ENCODE measurements around the gene FAM76B. TPM values are rescaled to one million over a fixed set of nuclear protein-coding genes. Genes with fewer than 3 reads are reported as not detected.

Gene FAM76B
- total and polyA plus RNA-seq, 9 of the 15 experiments (the other 6 are each of a cell fraction or from before 2014, with no cell fraction given): 22.5 to 60.0 (median 35.0) TPM

DNA sequence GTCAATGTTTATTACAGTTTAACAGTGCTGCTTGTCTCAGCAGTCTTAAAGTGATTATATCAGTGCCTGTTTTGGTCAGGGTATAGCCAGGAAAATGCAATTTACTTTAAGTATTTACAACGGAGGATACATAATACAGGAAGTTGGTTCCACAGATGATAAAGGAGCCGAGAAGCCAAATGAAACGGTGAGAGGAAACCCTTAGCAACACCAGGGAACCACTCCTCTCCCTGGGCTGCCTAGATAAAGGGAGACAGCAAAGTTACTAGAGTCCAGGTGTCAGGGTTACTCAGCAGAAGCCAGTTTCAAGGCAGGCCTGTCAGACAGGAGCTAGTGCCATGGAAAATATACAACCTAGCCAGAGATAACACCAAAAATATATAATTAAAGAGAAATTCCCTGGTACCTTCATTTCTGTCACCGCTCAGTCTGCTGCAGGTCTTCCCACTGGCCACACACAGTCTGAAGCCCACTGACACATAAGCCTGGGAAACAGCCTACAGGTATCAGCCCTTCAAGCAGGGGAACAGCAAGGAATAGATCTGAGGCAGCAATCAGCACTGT, 55.5 kb downstream of the FAM76B start (continued):
- TF ChIP-seq, protein P1, sequence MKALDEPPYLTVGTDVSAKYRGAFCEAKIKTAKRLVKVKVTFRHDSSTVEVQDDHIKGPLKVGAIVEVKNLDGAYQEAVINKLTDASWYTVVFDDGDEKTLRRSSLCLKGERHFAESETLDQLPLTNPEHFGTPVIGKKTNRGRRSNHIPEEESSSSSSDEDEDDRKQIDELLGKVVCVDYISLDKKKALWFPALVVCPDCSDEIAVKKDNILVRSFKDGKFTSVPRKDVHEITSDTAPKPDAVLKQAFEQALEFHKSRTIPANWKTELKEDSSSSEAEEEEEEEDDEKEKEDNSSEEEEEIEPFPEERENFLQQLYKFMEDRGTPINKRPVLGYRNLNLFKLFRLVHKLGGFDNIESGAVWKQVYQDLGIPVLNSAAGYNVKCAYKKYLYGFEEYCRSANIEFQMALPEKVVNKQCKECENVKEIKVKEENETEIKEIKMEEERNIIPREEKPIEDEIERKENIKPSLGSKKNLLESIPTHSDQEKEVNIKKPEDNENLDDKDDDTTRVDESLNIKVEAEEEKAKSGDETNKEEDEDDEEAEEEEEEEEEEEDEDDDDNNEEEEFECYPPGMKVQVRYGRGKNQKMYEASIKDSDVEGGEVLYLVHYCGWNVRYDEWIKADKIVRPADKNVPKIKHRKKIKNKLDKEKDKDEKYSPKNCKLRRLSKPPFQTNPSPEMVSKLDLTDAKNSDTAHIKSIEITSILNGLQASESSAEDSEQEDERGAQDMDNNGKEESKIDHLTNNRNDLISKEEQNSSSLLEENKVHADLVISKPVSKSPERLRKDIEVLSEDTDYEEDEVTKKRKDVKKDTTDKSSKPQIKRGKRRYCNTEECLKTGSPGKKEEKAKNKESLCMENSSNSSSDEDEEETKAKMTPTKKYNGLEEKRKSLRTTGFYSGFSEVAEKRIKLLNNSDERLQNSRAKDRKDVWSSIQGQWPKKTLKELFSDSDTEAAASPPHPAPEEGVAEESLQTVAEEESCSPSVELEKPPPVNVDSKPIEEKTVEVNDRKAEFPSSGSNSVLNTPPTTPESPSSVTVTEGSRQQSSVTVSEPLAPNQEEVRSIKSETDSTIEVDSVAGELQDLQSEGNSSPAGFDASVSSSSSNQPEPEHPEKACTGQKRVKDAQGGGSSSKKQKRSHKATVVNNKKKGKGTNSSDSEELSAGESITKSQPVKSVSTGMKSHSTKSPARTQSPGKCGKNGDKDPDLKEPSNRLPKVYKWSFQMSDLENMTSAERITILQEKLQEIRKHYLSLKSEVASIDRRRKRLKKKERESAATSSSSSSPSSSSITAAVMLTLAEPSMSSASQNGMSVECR (CRISPR knock-in tag; IDR thresholded peaks at IDR 0.05): no peak
- peak; percentile 64 to 80; a peak in 3 of 4 replicates for TF ChIP-seq KDM1A (IDR thresholded peaks at IDR 0.05)
- TF ChIP-seq BHLHE40 (IDR thresholded peaks at IDR 0.05; ENCODE audit: low read length): peak; percentile 34; the same call in 1 of the 2 replicates
- no peak for TF ChIP-seq ASH1L (IDR thresholded peaks at IDR 0.05; ENCODE audit: borderline replicate concordance, low read depth, partially characterized antibody)
- TF ChIP-seq, protein P2, sequence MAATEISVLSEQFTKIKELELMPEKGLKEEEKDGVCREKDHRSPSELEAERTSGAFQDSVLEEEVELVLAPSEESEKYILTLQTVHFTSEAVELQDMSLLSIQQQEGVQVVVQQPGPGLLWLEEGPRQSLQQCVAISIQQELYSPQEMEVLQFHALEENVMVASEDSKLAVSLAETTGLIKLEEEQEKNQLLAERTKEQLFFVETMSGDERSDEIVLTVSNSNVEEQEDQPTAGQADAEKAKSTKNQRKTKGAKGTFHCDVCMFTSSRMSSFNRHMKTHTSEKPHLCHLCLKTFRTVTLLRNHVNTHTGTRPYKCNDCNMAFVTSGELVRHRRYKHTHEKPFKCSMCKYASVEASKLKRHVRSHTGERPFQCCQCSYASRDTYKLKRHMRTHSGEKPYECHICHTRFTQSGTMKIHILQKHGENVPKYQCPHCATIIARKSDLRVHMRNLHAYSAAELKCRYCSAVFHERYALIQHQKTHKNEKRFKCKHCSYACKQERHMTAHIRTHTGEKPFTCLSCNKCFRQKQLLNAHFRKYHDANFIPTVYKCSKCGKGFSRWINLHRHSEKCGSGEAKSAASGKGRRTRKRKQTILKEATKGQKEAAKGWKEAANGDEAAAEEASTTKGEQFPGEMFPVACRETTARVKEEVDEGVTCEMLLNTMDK (IDR thresholded peaks at IDR 0.05; ENCODE audit: borderline replicate concordance, insufficient read depth, low read depth, low read length, poor library complexity, severe bottlenecking): no peak
- TF ChIP-seq SMARCB1 (IDR thresholded peaks at IDR 0.05; ENCODE audit: insufficient read length, low read depth): peak; percentile 82
- TF ChIP-seq RNF2 (IDR thresholded peaks at IDR 0.05): peak; percentile 69; the same call in 1 of the 2 replicates
- TF ChIP-seq, protein P3, sequence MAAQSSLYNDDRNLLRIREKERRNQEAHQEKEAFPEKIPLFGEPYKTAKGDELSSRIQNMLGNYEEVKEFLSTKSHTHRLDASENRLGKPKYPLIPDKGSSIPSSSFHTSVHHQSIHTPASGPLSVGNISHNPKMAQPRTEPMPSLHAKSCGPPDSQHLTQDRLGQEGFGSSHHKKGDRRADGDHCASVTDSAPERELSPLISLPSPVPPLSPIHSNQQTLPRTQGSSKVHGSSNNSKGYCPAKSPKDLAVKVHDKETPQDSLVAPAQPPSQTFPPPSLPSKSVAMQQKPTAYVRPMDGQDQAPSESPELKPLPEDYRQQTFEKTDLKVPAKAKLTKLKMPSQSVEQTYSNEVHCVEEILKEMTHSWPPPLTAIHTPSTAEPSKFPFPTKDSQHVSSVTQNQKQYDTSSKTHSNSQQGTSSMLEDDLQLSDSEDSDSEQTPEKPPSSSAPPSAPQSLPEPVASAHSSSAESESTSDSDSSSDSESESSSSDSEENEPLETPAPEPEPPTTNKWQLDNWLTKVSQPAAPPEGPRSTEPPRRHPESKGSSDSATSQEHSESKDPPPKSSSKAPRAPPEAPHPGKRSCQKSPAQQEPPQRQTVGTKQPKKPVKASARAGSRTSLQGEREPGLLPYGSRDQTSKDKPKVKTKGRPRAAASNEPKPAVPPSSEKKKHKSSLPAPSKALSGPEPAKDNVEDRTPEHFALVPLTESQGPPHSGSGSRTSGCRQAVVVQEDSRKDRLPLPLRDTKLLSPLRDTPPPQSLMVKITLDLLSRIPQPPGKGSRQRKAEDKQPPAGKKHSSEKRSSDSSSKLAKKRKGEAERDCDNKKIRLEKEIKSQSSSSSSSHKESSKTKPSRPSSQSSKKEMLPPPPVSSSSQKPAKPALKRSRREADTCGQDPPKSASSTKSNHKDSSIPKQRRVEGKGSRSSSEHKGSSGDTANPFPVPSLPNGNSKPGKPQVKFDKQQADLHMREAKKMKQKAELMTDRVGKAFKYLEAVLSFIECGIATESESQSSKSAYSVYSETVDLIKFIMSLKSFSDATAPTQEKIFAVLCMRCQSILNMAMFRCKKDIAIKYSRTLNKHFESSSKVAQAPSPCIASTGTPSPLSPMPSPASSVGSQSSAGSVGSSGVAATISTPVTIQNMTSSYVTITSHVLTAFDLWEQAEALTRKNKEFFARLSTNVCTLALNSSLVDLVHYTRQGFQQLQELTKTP (IDR thresholded peaks at IDR 0.05; ENCODE audit: low read depth in 1 of 2, partially characterized antibody in 2 of 2): peak in 1 of 2 experiments; percentile 60
- peak; percentile 79; the same call in 1 of the 2 replicates for TF ChIP-seq NCOA1 (IDR thresholded peaks at IDR 0.05; ENCODE audit: low read depth)
- TF ChIP-seq SIRT6 (IDR thresholded peaks at IDR 0.05; ENCODE audit: low read depth, low read length): no peak
- TF ChIP-seq, protein P4, sequence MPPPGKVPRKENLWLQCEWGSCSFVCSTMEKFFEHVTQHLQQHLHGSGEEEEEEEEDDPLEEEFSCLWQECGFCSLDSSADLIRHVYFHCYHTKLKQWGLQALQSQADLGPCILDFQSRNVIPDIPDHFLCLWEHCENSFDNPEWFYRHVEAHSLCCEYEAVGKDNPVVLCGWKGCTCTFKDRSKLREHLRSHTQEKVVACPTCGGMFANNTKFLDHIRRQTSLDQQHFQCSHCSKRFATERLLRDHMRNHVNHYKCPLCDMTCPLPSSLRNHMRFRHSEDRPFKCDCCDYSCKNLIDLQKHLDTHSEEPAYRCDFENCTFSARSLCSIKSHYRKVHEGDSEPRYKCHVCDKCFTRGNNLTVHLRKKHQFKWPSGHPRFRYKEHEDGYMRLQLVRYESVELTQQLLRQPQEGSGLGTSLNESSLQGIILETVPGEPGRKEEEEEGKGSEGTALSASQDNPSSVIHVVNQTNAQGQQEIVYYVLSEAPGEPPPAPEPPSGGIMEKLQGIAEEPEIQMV (tag; conservative IDR thresholded peaks at IDR 0.05; ENCODE audit: low read depth): no peak
- no peak for TF ChIP-seq HNRNPH1 (optimal IDR thresholded peaks at IDR 0.05; ENCODE audit: low read depth, low read length)
- peak; percentile 58; the same call in 1 of the 2 replicates for TF ChIP-seq SPI1 (IDR thresholded peaks at IDR 0.05; ENCODE audit: borderline replicate concordance, low read depth, low read length)
- peak; percentile 41 to 47 for TF ChIP-seq NCOA2 (IDR thresholded peaks at IDR 0.05; ENCODE audit: partially characterized antibody in 2 of 2)

Measured in K562 (cell line).